Colonic mucosa (tissue), 4 donors: ENCODE results near the gene RUNDC3A. TPM values are rescaled to one million over a fixed set of nuclear protein-coding genes. Genes with fewer than 3 reads are reported as not detected.
A peak's percentile ranks its signal among the peaks of the same experiment; 100 is the strongest.

Source experiments
- DNase-seq: peaks from one replicate; pipeline ENCODE4 v3.0.0-alpha.2; 2020
- H3K27ac ChIP-seq: fragments of 200-600 bp; one replicate; pipeline ENCODE4 v1.8.0; 2021
- H3K27me3 ChIP-seq: fragments of 200-600 bp; one replicate; pipeline ENCODE4 v1.8.0; 2021
- H3K36me3 ChIP-seq: fragments of 200-600 bp; one replicate; pipeline ENCODE4 v1.8.0; 2021
- H3K4me1 ChIP-seq: fragments of 200-600 bp; one replicate; pipeline ENCODE4 v1.8.0; 2021; ENCODE audit warnings: mild to moderate bottlenecking
- H3K4me3 ChIP-seq: fragments of 200-600 bp; one replicate; pipeline ENCODE4 v1.8.0; 2021
- H3K9ac ChIP-seq, 2 donors: one replicate each; pipeline ENCODE4 v1.7.0; 2013; ENCODE audit warnings: control low read depth in 2 of 2, low read depth in 2 of 2, low read length in 2 of 2
- H3K9me3 ChIP-seq: fragments of 200-600 bp; one replicate; pipeline ENCODE4 v1.8.0; 2021
- intact Hi-C: fragments of 100-400 bp; cut with DNase I; formaldehyde crosslinking; loops from one replicate; pipeline ENCODE4 v1.14.1; 2022
- total RNA-seq, 2 donors: library from RNA; stranded (reverse); fragmentation: NEBNext Ultra II Directional in 1 of 2; extraction: Animal tissue kit (Norgen Biotek cat#: 25700) in 1 of 2; gene quantifications; one replicate each; pipeline ENCODE4 v1.2.1, GENCODE V29; 2021
- TF ChIP-seq, protein P1 (sequence below): fragments of 200-600 bp; IDR thresholded peaks from one replicate; pipeline ENCODE4 v1.8.0; 2022; ENCODE audit warnings: antibody characterized with exemption, mild to moderate bottlenecking
- donor health status: healthy.
- donor health status: DM: no; HTN: no; CAD: no.
- donor health status: DM: no; HTN: no; CAD: no.

The RUNDC3A gene
- total RNA-seq, 2 donors from 2014 or later: 0.52 to 1.4 TPM

DNA sequence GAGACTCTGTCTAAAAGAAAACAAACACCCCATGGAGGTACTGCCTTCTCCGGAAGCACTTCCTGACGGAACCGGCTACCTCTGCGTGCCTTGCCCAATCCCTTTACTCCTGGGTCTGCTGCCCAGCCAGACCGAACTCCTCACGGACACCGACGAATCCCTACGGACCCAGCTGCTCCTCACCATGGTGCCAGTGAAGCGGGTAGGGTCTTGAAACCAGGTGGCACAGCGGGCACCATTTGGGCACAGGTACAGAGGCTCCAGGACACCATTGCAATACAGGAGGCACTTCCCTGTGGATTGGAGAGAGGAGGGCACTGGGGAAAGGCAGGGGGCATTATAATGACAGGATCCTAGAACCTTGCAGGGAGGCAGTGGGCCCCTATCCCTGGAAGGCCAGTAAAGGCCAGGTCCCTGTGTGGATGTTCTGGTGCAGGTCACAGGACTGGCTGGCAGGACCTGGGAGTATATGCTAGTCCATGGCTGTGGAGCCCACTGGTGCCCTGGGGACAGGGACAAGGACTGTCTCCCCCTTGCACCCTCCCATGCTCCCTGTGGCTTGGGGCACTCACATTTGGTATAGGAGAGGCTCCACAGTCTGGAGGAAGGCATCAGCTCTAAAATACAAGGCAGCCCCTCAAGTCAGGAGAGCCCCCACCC lies 14.0 kb downstream of the RUNDC3A start:
- DNase-seq: no peak
- Histone ChIP-seq H3K27ac (no peak overlapping the region), H3K36me3 (no peaks in the 10 kb centered on the region), H3K9ac (no peak overlapping the region), H3K27me3 (peaks cover 5% of the 10 kb centered on the region), H3K9me3 (no peaks in the 10 kb centered on the region), H3K4me3 (no peak overlapping the region), H3K4me1 (peaks cover 5% of the 10 kb centered on the region)
- TF ChIP-seq, protein P1, sequence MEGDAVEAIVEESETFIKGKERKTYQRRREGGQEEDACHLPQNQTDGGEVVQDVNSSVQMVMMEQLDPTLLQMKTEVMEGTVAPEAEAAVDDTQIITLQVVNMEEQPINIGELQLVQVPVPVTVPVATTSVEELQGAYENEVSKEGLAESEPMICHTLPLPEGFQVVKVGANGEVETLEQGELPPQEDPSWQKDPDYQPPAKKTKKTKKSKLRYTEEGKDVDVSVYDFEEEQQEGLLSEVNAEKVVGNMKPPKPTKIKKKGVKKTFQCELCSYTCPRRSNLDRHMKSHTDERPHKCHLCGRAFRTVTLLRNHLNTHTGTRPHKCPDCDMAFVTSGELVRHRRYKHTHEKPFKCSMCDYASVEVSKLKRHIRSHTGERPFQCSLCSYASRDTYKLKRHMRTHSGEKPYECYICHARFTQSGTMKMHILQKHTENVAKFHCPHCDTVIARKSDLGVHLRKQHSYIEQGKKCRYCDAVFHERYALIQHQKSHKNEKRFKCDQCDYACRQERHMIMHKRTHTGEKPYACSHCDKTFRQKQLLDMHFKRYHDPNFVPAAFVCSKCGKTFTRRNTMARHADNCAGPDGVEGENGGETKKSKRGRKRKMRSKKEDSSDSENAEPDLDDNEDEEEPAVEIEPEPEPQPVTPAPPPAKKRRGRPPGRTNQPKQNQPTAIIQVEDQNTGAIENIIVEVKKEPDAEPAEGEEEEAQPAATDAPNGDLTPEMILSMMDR: no peak
- intact Hi-C loops: loop anchor here (5.0 kb wide), 1 partner anchor 110 kb away; no protein-coding TSS in a partner anchor

- H3K9me3 ChIP-seq: no peaks in the 10 kb centered on the region
- H3K4me3 ChIP-seq: peak overlapping the region; percentile 94
- peaks cover 5% of the 10 kb centered on the region for H3K4me1 ChIP-seq
- intact Hi-C loops: loop anchor here (5.0 kb wide), 1 partner anchor 111 kb away; no protein-coding TSS in a partner anchor
- no peaks in the 10 kb centered on the region for H3K27me3 ChIP-seq
- TF ChIP-seq, protein P1: no peak
- peak; percentile 32 for DNase-seq
- H3K27ac ChIP-seq: peak overlapping the region; percentile 98
- H3K9ac ChIP-seq: peak overlapping the region; percentile 87 to 94
- H3K36me3 ChIP-seq: no peaks in the 10 kb centered on the region
Observed at GRCh38 chr17:44323359-44324091, 15.1 kb downstream of the RUNDC3A start.

- H3K27me3 ChIP-seq: no peaks in the 10 kb centered on the region
- peak overlapping the region; percentile 98 for H3K27ac ChIP-seq
- peaks cover 5% of the 10 kb centered on the region for H3K4me1 ChIP-seq
- H3K9ac ChIP-seq: peak overlapping the region; percentile 87 to 94
- intact Hi-C loops: loop anchor here (5.0 kb wide), 1 partner anchor 112 kb away; no protein-coding TSS in a partner anchor
- TF ChIP-seq, protein P1: no peak
- no peak for DNase-seq
- H3K4me3 ChIP-seq: peak overlapping the region; percentile 94
- no peaks in the 10 kb centered on the region for H3K36me3 ChIP-seq
- no peaks in the 10 kb centered on the region for H3K9me3 ChIP-seq
Observed at GRCh38 chr17:44324092-44324570, 15.7 kb downstream of the RUNDC3A start.

GRCh38 chr17:44324571-44325275 lies 16.3 kb downstream of the RUNDC3A start, which contains the start of gene SLC25A39:
TSS of gene SLC25A39 (minus strand) at chr17:44324823. CDS start at chr17:44323562, 1,261 bp downstream.
- intact Hi-C loops: loop anchor here (5.0 kb wide), 1 partner anchor 112 kb away; no protein-coding TSS in a partner anchor
- DNase-seq: peak; percentile 95
- H3K9me3 ChIP-seq: no peaks in the 10 kb centered on the region
- peak within 1 kb of the TSS; percentile 94 for H3K4me3 ChIP-seq
- peak within 1 kb of the TSS; percentile 93 to 94 for H3K9ac ChIP-seq
- no peaks in the 10 kb centered on the region for H3K27me3 ChIP-seq
- H3K27ac ChIP-seq: peak within 1 kb of the TSS; percentile 98
- H3K4me1 ChIP-seq: peaks cover 5% of the 10 kb centered on the region
- TF ChIP-seq, protein P1: no peak
- no peaks in the 10 kb centered on the region for H3K36me3 ChIP-seq

DNA sequence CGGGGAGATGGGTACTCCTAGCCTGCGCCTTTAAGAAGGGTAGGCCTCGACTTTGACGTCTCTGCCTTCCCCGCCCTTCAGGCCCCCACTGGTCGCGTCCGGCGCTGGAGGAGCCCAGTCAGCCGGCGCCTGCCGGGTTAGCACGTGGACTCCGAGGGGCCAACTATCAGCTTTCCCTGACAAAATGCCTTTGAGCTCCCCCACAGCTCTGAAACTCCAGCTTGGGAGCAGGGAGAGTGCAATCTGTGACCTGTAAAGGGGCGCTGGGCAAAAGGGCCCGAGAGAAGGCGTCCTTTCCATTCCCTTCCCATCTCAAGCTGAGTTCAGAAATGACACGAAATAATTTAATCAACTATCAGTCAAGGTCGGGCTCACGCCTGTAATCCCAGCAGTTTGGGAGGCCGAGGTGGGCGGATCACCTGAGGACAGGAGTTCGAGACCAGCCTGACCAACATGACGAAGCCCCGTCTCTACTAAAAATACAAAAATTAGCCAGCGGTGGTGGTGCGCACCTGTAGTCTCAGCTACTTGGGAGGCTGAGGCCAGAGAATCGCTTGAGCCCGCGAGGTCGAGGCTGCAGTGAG lies 18.6 kb downstream of the RUNDC3A start:
- Histone ChIP-seq H3K4me3 (no peak overlapping the region), H3K27ac (no peak overlapping the region), H3K9ac (peak overlapping the region in 1 of 2 donors; percentile 8), H3K4me1 (peaks cover 5% of the 10 kb centered on the region), H3K27me3 (no peaks in the 10 kb centered on the region), H3K9me3 (no peaks in the 10 kb centered on the region), H3K36me3 (no peaks in the 10 kb centered on the region)
- DNase-seq: peak; percentile 99
- TF ChIP-seq, protein P1: no peak
- intact Hi-C loops: no loop called here
